CD4-positive, alpha-beta T cell treated with Interleukin-1 beta for 1 hour (primary cell): ENCODE results near the gene ERC1.
"Not testable (repeated sequence)": the region's sequence is repeated elsewhere in the genome, so short reads cannot be mapped to it uniquely, and the experiment has no call there.

ENCODE experiments used
- DNase-seq, 2 donors: peaks; one replicate each; pipeline ENCODE4 v3.0.0-alpha.2; 2020 to 2022

Gene ERC1

GRCh38 chr12:1034243-1034642 lies 43.2 kb downstream of the ERC1 start:
- DNase-seq = no peak

GRCh38 chr12:1034751-1035457 lies 43.9 kb downstream of the ERC1 start:
- DNase-seq = no peak

- no peak for DNase-seq
Observed at GRCh38 chr12:1041478-1041877, 50.5 kb downstream of the ERC1 start.

GRCh38 chr12:1044199-1044598 lies 53.2 kb downstream of the ERC1 start:
- DNase-seq = no peak

GRCh38 chr12:1044696-1045095 lies 53.7 kb downstream of the ERC1 start:
- no peak for DNase-seq

- no peak for DNase-seq
Observed at GRCh38 chr12:1046727-1047126, 55.7 kb downstream of the ERC1 start.

- DNase-seq = no peak
Observed at GRCh38 chr12:1047898-1048660, 57.1 kb downstream of the ERC1 start.

GRCh38 chr12:1050059-1050707 lies 59.2 kb downstream of the ERC1 start:
- no peak for DNase-seq

GRCh38 chr12:1051672-1052071 lies 60.6 kb downstream of the ERC1 start:
- DNase-seq = not testable (repeated sequence)

GRCh38 chr12:1053690-1054089 lies 62.7 kb downstream of the ERC1 start:
- no peak for DNase-seq

- no peak for DNase-seq
Observed at GRCh38 chr12:1054117-1054870, 63.3 kb downstream of the ERC1 start.

- DNase-seq = no peak
Observed at GRCh38 chr12:1056390-1056789, 65.4 kb downstream of the ERC1 start.

- no peak for DNase-seq
Observed at GRCh38 chr12:1058423-1058822, 67.4 kb downstream of the ERC1 start.

GRCh38 chr12:1059162-1059561 lies 68.1 kb downstream of the ERC1 start:
- DNase-seq = no peak

- no peak for DNase-seq
Observed at GRCh38 chr12:1063852-1064251, 72.8 kb downstream of the ERC1 start.

GRCh38 chr12:1064317-1064716 lies 73.3 kb downstream of the ERC1 start:
- no peak for DNase-seq

- no peak for DNase-seq
Observed at GRCh38 chr12:1065629-1066028, 74.6 kb downstream of the ERC1 start.

GRCh38 chr12:1069846-1070245 lies 78.8 kb downstream of the ERC1 start:
- DNase-seq = no peak

GRCh38 chr12:1071182-1071581 lies 80.2 kb downstream of the ERC1 start:
- no peak for DNase-seq

GRCh38 chr12:1073652-1074051 lies 82.6 kb downstream of the ERC1 start:
- no peak for DNase-seq

- DNase-seq = no peak
Observed at GRCh38 chr12:1077036-1077803, 86.2 kb downstream of the ERC1 start.

GRCh38 chr12:1078002-1078401 lies 87.0 kb downstream of the ERC1 start:
- no peak for DNase-seq
